HG02981 (cell line): ENCODE data around the gene CYB5A.

Source experiments
- ATAC-seq: cut with Tn5 transposase; IDR thresholded peaks from one replicate; pipeline ENCODE4 v1.9.1; 2021; ENCODE audit warnings: mild to moderate bottlenecking, moderate library complexity; ENCODE audit not compliant: unreplicated experiment

The CYB5A gene

GRCh38 chr18:74219056-74219455 is 72.7 kb downstream of the CYB5A start:
- ATAC-seq = no peak

GRCh38 chr18:74217476-74218143 is 74.2 kb downstream of the CYB5A start:
- no peak for ATAC-seq

DNA sequence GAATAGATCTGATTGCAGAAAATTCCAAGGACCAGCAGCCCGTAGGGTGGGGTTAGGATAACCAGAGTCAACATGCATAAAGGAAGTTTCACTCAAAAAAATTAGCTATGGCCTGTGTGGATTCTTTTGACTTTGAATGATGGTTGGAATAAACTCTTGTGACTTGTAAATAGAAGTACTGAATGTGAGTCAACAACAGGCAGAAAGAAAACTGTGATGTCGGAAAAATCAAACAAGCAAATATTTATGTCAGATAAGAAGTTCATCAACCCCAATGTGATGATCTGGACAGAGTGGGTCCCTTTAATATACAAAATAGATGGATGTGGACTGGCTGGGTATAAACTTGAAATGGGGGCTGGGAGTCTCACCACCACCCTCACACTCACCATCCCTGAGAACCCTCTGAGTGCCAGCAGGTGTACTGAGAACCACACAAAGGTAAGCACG is 75.1 kb downstream of the CYB5A start:
- ATAC-seq = no peak

- no peak for ATAC-seq
Measured at GRCh38 chr18:74215863-74216262, 75.9 kb downstream of the CYB5A start.

DNA sequence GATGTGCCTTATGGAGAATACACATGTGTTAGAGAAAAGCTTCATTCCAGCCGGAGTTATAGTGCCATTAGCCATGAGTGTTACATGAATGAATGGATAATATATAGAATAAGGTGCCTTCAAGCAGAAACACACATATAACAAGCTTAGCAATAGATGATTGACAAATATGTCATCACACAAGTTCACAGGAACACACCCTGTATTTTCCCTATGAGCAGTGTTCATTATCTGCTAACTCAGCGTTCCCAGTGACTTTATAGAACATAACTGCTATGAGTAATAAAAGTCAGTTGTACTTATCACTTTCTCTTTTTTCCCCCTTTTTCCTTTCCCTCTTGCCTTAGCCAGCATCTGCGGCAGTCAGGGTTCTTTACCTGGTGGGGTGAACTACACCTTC is 78.3 kb downstream of the CYB5A start:
- ATAC-seq = no peak

DNA sequence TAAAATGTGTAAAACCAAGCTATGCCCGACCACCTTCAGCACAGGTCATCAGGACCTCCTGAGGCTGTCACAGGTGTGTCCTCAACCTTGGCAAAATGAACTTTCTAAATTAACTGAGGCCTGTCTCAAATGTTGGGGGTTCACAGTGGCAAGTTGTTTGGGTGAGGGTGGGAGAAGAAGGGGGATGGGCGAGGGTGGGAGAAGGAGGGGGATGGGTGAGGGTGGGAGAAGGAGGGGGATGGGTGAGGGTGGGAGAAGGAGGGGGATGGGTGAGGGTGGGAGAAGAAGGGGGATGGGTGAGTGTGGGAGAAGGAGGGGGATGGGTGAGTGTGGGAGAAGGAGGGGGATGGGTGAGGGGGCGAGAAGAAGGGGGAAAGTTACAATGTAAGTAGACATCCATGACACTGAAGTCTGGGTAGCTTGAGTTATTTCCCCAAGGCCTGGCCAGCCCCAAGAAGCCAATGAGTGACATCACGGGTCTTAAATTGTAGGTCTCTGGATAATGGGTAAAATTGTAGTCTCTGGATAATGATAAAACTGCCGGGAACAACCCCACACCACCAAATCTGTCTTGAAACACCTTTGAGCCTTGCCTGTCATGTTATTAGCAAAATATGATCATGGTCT is 87.1 kb downstream of the CYB5A start:
- no peak for ATAC-seq

- ATAC-seq = no peak
Measured at GRCh38 chr18:74203811-74204210, 88.0 kb downstream of the CYB5A start.
